ENCODE measurements around the gene SEC62. TPM values are rescaled to one million over a fixed set of nuclear protein-coding genes. Genes with fewer than 3 reads are reported as not detected.

Gene SEC62
- total and polyA plus RNA-seq, 12 donors, result 34.1 to 165 (median 77.7) TPM

DNA sequence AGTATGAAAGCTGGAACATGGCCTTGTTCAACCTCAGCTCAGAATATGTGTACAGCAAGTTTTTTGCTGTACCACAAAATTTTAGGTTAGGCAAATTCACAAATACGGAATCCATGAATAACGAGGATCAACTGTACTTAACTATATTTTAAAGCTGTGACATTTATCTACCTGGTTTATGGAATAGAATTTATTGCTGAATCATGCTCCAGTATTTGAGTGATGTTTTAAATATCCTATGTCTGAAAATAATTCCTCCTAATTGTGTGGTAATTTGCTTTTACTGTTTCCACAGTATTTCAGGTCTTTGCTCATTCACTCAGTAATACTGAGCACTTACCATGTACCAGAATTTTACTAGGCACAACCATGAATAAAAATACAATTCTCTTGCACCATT is 29.5 kb downstream of the SEC62 start:
- peaks cover 0 to 43% (median 22%) of the 10 kb centered on the region in 9 donors for H3K4me1 ChIP-seq
- TF ChIP-seq, protein P1, sequence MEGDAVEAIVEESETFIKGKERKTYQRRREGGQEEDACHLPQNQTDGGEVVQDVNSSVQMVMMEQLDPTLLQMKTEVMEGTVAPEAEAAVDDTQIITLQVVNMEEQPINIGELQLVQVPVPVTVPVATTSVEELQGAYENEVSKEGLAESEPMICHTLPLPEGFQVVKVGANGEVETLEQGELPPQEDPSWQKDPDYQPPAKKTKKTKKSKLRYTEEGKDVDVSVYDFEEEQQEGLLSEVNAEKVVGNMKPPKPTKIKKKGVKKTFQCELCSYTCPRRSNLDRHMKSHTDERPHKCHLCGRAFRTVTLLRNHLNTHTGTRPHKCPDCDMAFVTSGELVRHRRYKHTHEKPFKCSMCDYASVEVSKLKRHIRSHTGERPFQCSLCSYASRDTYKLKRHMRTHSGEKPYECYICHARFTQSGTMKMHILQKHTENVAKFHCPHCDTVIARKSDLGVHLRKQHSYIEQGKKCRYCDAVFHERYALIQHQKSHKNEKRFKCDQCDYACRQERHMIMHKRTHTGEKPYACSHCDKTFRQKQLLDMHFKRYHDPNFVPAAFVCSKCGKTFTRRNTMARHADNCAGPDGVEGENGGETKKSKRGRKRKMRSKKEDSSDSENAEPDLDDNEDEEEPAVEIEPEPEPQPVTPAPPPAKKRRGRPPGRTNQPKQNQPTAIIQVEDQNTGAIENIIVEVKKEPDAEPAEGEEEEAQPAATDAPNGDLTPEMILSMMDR (IDR thresholded peaks at IDR 0.05), result no peak
- DNase-seq (no peak), ATAC-seq (no peak)
- H3K27me3 ChIP-seq, result no peaks in the 10 kb centered on the region
- intact Hi-C loops (cut with DNase I), result loop anchor here in 1 of 10 donors (10.0 kb wide), 1 partner anchor 221 kb away; the partner anchor contains the start of gene MYNN
- peak overlapping the region in 1 of 10 donors; percentile 29 for H3K27ac ChIP-seq
- peaks cover 0 to 3% (median 0%) of the 10 kb centered on the region in 11 donors for H3K9me3 ChIP-seq
- H3K36me3 ChIP-seq, result peaks cover 0 to 68% (median 5%) of the 10 kb centered on the region in 9 donors
- 96% methylated on average over 2 of the region's 2 CpGs for WGBS, 2 donors
- H3K4me3 ChIP-seq, result no peak overlapping the region

DNA sequence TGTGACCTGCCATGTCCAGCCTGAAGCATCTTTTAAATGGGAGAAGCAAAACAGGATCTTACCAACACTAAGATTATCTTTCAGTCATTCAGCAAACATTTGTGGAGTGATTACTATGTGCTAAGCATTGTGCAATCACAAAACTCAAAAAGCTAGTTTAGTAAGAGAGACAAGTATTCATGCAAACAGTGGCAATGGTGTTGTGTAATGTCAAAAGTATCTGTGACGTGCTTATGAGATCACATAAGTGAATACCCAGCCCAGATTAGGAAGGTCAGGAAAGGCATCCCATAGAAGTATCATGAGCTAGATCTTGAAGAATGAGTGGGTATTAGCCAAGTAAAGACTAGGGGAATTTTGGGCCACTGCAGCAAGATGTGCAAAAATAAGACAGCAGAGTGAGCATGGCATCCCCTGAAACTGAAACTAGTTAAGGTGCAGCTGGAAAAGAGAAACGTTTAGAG is 32.1 kb downstream of the SEC62 start:
- Histone ChIP-seq H3K36me3 (peaks cover 0 to 41% (median 0%) of the 10 kb centered on the region in 9 donors), H3K9me3 (peaks cover 0 to 3% (median 0%) of the 10 kb centered on the region in 11 donors), H3K27me3 (no peaks in the 10 kb centered on the region), H3K4me1 (peaks cover 0 to 36% (median 16%) of the 10 kb centered on the region in 9 donors), H3K4me3 (no peak overlapping the region), H3K27ac (no peak overlapping the region)
- WGBS, 2 donors, result 53 to 58% methylated on average over 2 of the region's 2 CpGs
- DNase-seq (no peak), ATAC-seq (peak in 1 of 8 donors; percentile 29)
- TF ChIP-seq, protein P1 (IDR thresholded peaks at IDR 0.05), result no peak
- intact Hi-C loops (cut with DNase I), result loop anchor here in 1 of 10 donors (10.0 kb wide), 1 partner anchor 224 kb away; the partner anchor contains the start of gene MYNN

DNA sequence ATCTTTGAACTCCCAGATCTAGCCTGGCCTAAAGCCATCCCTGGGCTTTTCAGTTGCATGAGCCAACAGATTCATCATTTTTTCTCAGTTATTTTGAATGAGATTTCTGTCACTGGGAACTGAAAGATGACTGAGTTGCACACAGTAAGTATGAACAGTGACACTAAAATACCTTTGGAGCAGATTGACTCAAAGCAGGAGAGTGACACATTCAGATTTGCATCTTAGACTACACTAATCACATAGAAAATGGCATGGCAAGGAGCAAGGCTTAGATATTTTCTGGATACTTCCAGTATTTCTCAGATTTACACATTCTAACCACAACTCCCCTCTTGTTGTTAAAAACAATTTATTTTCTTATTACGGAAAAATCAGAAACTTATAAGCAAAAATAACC is 32.8 kb downstream of the SEC62 start:
- peaks cover 0 to 3% (median 0%) of the 10 kb centered on the region in 11 donors for H3K9me3 ChIP-seq
- WGBS, 2 donors, result 98% methylated on average over 1 of the region's 1 CpG
- H3K27ac ChIP-seq, result no peak overlapping the region

DNA sequence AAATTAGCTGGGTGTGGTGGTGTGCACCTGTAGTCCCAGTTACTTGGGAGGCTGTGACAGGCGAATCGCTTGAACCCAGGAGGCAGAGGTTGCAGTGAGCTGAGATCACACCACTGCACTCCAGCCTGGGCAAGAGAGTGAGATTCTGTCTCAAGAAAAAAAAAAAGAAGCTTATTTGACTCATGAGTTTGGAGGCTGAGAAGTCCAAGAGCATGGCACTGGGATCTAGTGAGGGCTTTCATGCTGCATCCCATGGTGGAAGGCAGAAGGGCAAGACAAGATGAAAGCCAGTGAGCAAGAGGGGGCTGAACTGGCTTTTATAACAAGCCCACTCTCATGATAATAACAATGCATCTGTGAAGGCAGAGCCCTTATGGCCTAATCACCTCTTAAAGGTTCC is 33.4 kb downstream of the SEC62 start:
- intact Hi-C loops (cut with DNase I), result loop anchor here in 1 of 10 donors (5.0 kb wide), 1 partner anchor 33 kb away; the partner anchor contains the start of gene SEC62
- WGBS, 2 donors, result 98% methylated on average over 2 of the region's 2 CpGs
- Histone ChIP-seq H3K4me1 (peaks cover 0 to 32% (median 17%) of the 10 kb centered on the region in 9 donors), H3K36me3 (peaks cover 0 to 28% (median 0%) of the 10 kb centered on the region in 9 donors), H3K9me3 (peaks cover 0 to 3% (median 0%) of the 10 kb centered on the region in 11 donors), H3K27me3 (no peaks in the 10 kb centered on the region), H3K4me3 (no peak overlapping the region), H3K27ac (no peak overlapping the region)
- ATAC-seq (no peak), DNase-seq (no peak)
- TF ChIP-seq, protein P1 (IDR thresholded peaks at IDR 0.05), result no peak

More for the DNA sequence above, 32.8 kb downstream of the SEC62 start:
- intact Hi-C loops (cut with DNase I), result loop anchor here in 1 of 10 donors (10.0 kb wide), 1 partner anchor 225 kb away; the partner anchor contains the start of gene MYNN
- Histone ChIP-seq H3K36me3 (peaks cover 0 to 34% (median 0%) of the 10 kb centered on the region in 9 donors), H3K27me3 (no peaks in the 10 kb centered on the region), H3K4me3 (no peak overlapping the region), H3K4me1 (peaks cover 0 to 37% (median 19%) of the 10 kb centered on the region in 9 donors)
- TF ChIP-seq, protein P1 (IDR thresholded peaks at IDR 0.05), result no peak
- no peak for DNase-seq
- ATAC-seq, result no peak
